Caco-2 (cell line): Measurements from ENCODE around the gene BPTF. TPM values are rescaled to one million over a fixed set of nuclear protein-coding genes. Genes with fewer than 3 reads are reported as not detected.
"Not testable (repeated sequence)": the region's sequence is repeated elsewhere in the genome, so short reads cannot be mapped to it uniquely, and the experiment has no call there.

Experiments
- BruUV-seq: library from RNA; stranded (reverse); fragments of 400-500 nt; replicated peaks from 2 replicates; lab custom pipeline; 2021; lab: Mats Ljungman, UMichigan
- CTCF ChIA-PET: fragments of 300-600 bp; sonication (Branson Sonifier 250); formaldehyde crosslinking; loops from one replicate; lab custom pipeline; 2022; ENCODE audit warnings: antibody characterized with exemption; lab: Charles Lee
- POLR2A ChIA-PET: fragments of 300-600 bp; sonication (Branson Sonifier 250); formaldehyde crosslinking; loops from one replicate; lab custom pipeline; 2022; ENCODE audit warnings: antibody characterized with exemption; lab: Charles Lee
- DNase-seq, 2 experiments: peaks; one replicate each; pipeline versions ENCODE4 v3.0.0 to v3.0.0-alpha.2; 2020 to 2022
- H3K27me3 ChIP-seq: replicated peaks from 2 replicates; pipeline ENCODE4 v1.6.0; 2011; ENCODE audit warnings: low read length; ENCODE audit not compliant: control insufficient read depth, insufficient read depth
- H3K36me3 ChIP-seq: 2 replicates; pipeline ENCODE4 v1.5.1; 2011; ENCODE audit warnings: low read length; ENCODE audit not compliant: control insufficient read depth, insufficient read depth
- H3K4me1 ChIP-seq: fragments of 250-450 bp; sonication (Bioruptor Pico); 2 replicates; pipeline ENCODE4 v1.5.1; 2020; ENCODE audit warnings: mild to moderate bottlenecking
- H3K4me3 ChIP-seq: 2 replicates; pipeline ENCODE4 v1.5.1; 2011; ENCODE audit warnings: low read depth, mild to moderate bottlenecking, control low read depth, low read length
- H3K9me3 ChIP-seq: fragments of 250-450 bp; sonication (Bioruptor Pico); 2 replicates; pipeline ENCODE4 v1.5.1; 2020; ENCODE audit warnings: mild to moderate bottlenecking, moderate library complexity
- H3K27ac Mint-ChIP-seq: one replicate; pipeline ENCODE4 v1.8.0; 2022; ENCODE audit warnings: mixed read lengths; ENCODE audit not compliant: unreplicated experiment
- H3K27me3 Mint-ChIP-seq: one replicate; pipeline ENCODE4 v1.8.0; 2022; ENCODE audit warnings: mixed read lengths; ENCODE audit not compliant: insufficient read depth, unreplicated experiment
- H3K36me3 Mint-ChIP-seq: one replicate; pipeline ENCODE4 v1.8.0; 2022; ENCODE audit warnings: mild to moderate bottlenecking, mixed read lengths; ENCODE audit not compliant: insufficient read depth, unreplicated experiment
- H3K4me1 Mint-ChIP-seq: one replicate; pipeline ENCODE4 v1.8.0; 2022; ENCODE audit warnings: low read depth, mixed read lengths; ENCODE audit not compliant: unreplicated experiment
- H3K4me3 Mint-ChIP-seq: one replicate; pipeline ENCODE4 v1.8.0; 2022; ENCODE audit warnings: mild to moderate bottlenecking, moderate library complexity, mixed read lengths; ENCODE audit not compliant: unreplicated experiment
- H3K9me3 Mint-ChIP-seq: one replicate; pipeline ENCODE4 v1.8.0; 2022; ENCODE audit warnings: mixed read lengths; ENCODE audit not compliant: unreplicated experiment
- intact Hi-C: fragments of 100-400 bp; cut with micrococcal nuclease; formaldehyde crosslinking; loops from one replicate; pipeline ENCODE4 v1.10.0; 2022; ENCODE audit not compliant: unreplicated experiment
- total RNA-seq: library from RNA; stranded (reverse); gene quantifications from 2 replicates; pipeline ENCODE4 v1.2.3, GENCODE V29; 2022
- TF ChIP-seq, protein P1 (sequence below), 2 experiments: fragments of 200-600 bp in 1 of 2; IDR thresholded peaks; 1 replicate in 1 of 2; 2 replicates in 1 of 2; pipeline versions ENCODE4 v1.5.1 to v1.8.0; 2011 to 2022; ENCODE audit warnings: antibody characterized with exemption in 1 of 2, control low read depth in 1 of 2, inconsistent platforms in 1 of 2, low read depth in 1 of 2, low read length in 1 of 2, mild to moderate bottlenecking in 1 of 2, moderate library complexity in 1 of 2; ENCODE audit not compliant: insufficient read depth in 1 of 2, severe bottlenecking in 1 of 2, unreplicated experiment in 1 of 2

BPTF gene
- total RNA-seq, 1 experiment from 2014 or later, result 101 TPM

DNA sequence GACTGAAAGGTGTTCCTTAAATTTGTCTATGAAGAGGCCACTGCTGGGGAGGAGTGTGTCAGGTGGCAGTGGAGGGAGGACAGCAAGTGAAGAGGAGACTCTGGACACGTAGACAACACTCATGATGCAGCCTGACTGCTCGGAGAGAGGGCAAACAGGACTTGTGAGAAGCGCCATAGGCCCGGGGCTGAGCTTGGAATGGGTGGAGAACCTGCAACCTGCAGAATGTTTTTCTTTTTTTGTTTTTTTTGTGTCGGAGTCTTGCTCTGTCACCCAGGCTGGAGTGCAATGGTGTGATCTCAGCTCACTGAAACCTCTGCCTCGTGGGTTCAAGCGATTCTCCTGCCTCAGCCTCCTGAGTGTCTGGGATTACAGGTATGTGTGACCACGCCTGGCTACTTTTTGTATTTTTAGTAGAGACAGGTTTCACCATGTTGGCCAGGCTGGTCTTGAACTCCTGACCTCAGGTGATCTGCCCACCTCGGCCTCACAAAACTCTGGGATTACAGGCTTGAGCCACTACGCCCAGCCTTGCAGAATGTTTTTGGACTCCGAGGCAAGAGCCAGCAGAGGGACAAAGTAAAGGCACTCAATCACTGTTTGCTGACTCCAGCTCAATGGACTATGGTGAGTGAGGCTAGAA is 189.9 kb downstream of the BPTF start:
- H3K27ac Mint-ChIP-seq, result no peak overlapping the region
- ChIA-PET CTCF (interaction anchor here (0.6 kb wide), 1 partner anchor 431 kb away, joined by 3 read pairs; no protein-coding TSS in a partner anchor), POLR2A (no interaction called here)

DNA sequence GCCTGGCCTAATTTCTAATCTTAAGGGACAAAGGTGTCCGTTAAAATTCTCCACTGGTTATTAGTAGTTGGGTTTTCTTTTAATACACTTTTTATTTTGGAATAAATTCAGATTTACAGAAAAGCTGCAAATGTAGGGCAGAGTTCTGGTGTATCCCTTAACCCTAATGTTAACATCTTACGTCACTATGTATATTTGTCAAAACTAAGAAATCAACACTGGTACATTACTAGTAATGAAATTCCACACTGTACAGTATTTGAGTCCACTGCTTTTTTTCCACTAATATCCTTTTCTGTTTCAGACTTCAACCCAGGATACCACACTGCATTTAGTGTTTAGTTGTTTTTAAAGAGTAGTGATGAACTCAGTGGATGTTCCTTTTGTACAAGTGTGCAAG is 191.5 kb downstream of the BPTF start:
- no peaks in the 10 kb centered on the region for H3K36me3 ChIP-seq
- POLR2A ChIA-PET, result no interaction called here
- no TSS peak for BruUV-seq
- Mint-ChIP-seq H3K4me1 (peaks cover 9% of the 10 kb centered on the region), H3K27ac (no peak overlapping the region), H3K27me3 (peaks cover 3% of the 10 kb centered on the region), H3K36me3 (peaks cover 18% of the 10 kb centered on the region), H3K4me3 (no peak overlapping the region), H3K9me3 (no peaks in the 10 kb centered on the region)
- H3K4me3 ChIP-seq, result no peak overlapping the region
- H3K27me3 ChIP-seq, result no peaks in the 10 kb centered on the region
- no peak for DNase-seq
- TF ChIP-seq, protein P1, sequence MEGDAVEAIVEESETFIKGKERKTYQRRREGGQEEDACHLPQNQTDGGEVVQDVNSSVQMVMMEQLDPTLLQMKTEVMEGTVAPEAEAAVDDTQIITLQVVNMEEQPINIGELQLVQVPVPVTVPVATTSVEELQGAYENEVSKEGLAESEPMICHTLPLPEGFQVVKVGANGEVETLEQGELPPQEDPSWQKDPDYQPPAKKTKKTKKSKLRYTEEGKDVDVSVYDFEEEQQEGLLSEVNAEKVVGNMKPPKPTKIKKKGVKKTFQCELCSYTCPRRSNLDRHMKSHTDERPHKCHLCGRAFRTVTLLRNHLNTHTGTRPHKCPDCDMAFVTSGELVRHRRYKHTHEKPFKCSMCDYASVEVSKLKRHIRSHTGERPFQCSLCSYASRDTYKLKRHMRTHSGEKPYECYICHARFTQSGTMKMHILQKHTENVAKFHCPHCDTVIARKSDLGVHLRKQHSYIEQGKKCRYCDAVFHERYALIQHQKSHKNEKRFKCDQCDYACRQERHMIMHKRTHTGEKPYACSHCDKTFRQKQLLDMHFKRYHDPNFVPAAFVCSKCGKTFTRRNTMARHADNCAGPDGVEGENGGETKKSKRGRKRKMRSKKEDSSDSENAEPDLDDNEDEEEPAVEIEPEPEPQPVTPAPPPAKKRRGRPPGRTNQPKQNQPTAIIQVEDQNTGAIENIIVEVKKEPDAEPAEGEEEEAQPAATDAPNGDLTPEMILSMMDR (IDR thresholded peaks at IDR 0.05; ENCODE audit: insufficient read depth in 1 of 2, low read depth in 1 of 2, low read length in 1 of 2, severe bottlenecking in 1 of 2, unreplicated experiment in 1 of 2), result no peak
- intact Hi-C loops, result no loop called here
- H3K9me3 ChIP-seq, result no peaks in the 10 kb centered on the region
- H3K4me1 ChIP-seq, result 0 out of 2 replicates have a peak, but pooled peaks cover 4% of the 10 kb centered on the region
- CTCF ChIA-PET, result no interaction called here

More for the DNA sequence above, 189.9 kb downstream of the BPTF start:
- Mint-ChIP-seq H3K36me3 (peaks cover 11% of the 10 kb centered on the region), H3K4me3 (no peak overlapping the region), H3K4me1 (peaks cover 15% of the 10 kb centered on the region), H3K9me3 (no peaks in the 10 kb centered on the region), H3K27me3 (peaks cover 3% of the 10 kb centered on the region)
- H3K9me3 ChIP-seq, result no peaks in the 10 kb centered on the region
- no peaks in the 10 kb centered on the region for H3K36me3 ChIP-seq
- intact Hi-C loops, result no loop called here
- no peak for DNase-seq
- no peaks in the 10 kb centered on the region for H3K27me3 ChIP-seq
- no peak overlapping the region for H3K4me3 ChIP-seq
- H3K4me1 ChIP-seq, result no peaks in the 10 kb centered on the region
- no TSS peak for BruUV-seq
- TF ChIP-seq, protein P1 (IDR thresholded peaks at IDR 0.05; ENCODE audit: insufficient read depth in 1 of 2, low read depth in 1 of 2, low read length in 1 of 2, severe bottlenecking in 1 of 2, unreplicated experiment in 1 of 2), result no peak

DNA sequence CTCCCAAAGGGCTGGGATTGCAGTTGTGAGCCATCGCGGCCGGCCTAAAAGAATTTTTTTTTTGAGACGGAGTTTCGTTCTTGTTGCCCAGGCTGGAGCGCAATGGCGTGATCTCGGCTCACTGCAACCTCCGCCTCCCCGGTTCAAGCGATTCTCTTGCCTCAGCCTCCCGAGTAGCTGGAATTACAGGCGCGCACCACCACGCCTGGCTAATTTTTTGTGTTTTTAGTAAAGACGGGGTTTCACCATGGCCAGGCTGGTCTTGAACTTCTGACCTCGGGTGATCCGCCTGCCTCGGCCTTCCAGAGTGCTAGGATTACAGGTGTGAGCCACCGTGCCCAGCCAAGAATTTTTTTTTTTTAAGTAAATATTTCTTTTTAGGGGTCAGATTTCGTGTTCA is 193.2 kb downstream of the BPTF start:
- H3K4me1 ChIP-seq, H3K9me3 ChIP-seq, H3K36me3 ChIP-seq, CTCF ChIA-PET, DNase-seq, H3K27me3 ChIP-seq, H3K27ac Mint-ChIP-seq, H3K4me1 Mint-ChIP-seq, H3K4me3 Mint-ChIP-seq, H3K27me3 Mint-ChIP-seq, H3K4me3 ChIP-seq, intact Hi-C loops, BruUV-seq, H3K9me3 Mint-ChIP-seq, POLR2A ChIA-PET: not testable (repeated sequence)
- peaks cover 18% of the 10 kb centered on the region for H3K36me3 Mint-ChIP-seq
